GM19463 (cell line): Measurements from ENCODE around the gene C11orf65.
"Not testable (repeated sequence)": the region's sequence is repeated elsewhere in the genome, so short reads cannot be mapped to it uniquely, and the experiment has no call there.

Experiments
- ATAC-seq: cut with Tn5 transposase; IDR thresholded peaks from one replicate; pipeline ENCODE4 v1.9.1; 2021; ENCODE audit warnings: mild to moderate bottlenecking, moderate library complexity; ENCODE audit not compliant: unreplicated experiment

C11orf65 gene

GRCh38 chr11:108373505-108373904 is 93.8 kb downstream of the C11orf65 start:
- not testable (repeated sequence) for ATAC-seq

GRCh38 chr11:108370990-108371389 is 96.3 kb downstream of the C11orf65 start:
- no peak for ATAC-seq

- ATAC-seq = no peak
Observed at GRCh38 chr11:108370315-108370714, 97.0 kb downstream of the C11orf65 start.

GRCh38 chr11:108369064-108369463 is 98.3 kb downstream of the C11orf65 start:
- ATAC-seq = no peak

- ATAC-seq = no peak
Observed at GRCh38 chr11:108368134-108368533, 99.2 kb downstream of the C11orf65 start.

- ATAC-seq = no peak
Observed at GRCh38 chr11:108364159-108364558, 103.2 kb downstream of the C11orf65 start.

GRCh38 chr11:108351468-108351867 is 115.9 kb downstream of the C11orf65 start:
- ATAC-seq = no peak

GRCh38 chr11:108346451-108346850 is 120.9 kb downstream of the C11orf65 start:
- no peak for ATAC-seq

- no peak for ATAC-seq
Observed at GRCh38 chr11:108345767-108346166, 121.6 kb downstream of the C11orf65 start.

GRCh38 chr11:108343714-108344113 is 123.6 kb downstream of the C11orf65 start:
- no peak for ATAC-seq

GRCh38 chr11:108341654-108342053 is 125.7 kb downstream of the C11orf65 start:
- ATAC-seq = no peak

GRCh38 chr11:108340973-108341372 is 126.4 kb downstream of the C11orf65 start:
- ATAC-seq = no peak

GRCh38 chr11:108338750-108339149 is 128.6 kb downstream of the C11orf65 start:
- ATAC-seq = no peak

- no peak for ATAC-seq
Observed at GRCh38 chr11:108333403-108333899, 133.9 kb downstream of the C11orf65 start.
